HG03066 (cell line): Measurements from ENCODE around the gene PAX4.

Source experiments
- ATAC-seq: cut with Tn5 transposase; IDR thresholded peaks from one replicate; pipeline ENCODE4 v1.9.1; 2021; ENCODE audit warnings: low read depth; ENCODE audit not compliant: unreplicated experiment

The PAX4 gene

GRCh38 chr7:127618042-127618441 is at the start of gene PAX4:
Gene PAX4, minus strand, starts transcription at chr7:127618142. Its CDS starts 2,214 bp downstream, at chr7:127615928.
- ATAC-seq = no peak

- ATAC-seq = no peak
Measured at GRCh38 chr7:127667017-127667670, 49.2 kb upstream of the PAX4 start.

GRCh38 chr7:127666602-127667001 is 48.7 kb upstream of the PAX4 start:
- ATAC-seq = no peak

- ATAC-seq = no peak
Measured at GRCh38 chr7:127665922-127666321, 48.0 kb upstream of the PAX4 start.

GRCh38 chr7:127658970-127659630 is 41.2 kb upstream of the PAX4 start:
- no peak for ATAC-seq

GRCh38 chr7:127657500-127657899 is 39.6 kb upstream of the PAX4 start:
- ATAC-seq = no peak

- no peak for ATAC-seq
Measured at GRCh38 chr7:127655720-127656119, 37.8 kb upstream of the PAX4 start.

- ATAC-seq = no peak
Measured at GRCh38 chr7:127654404-127655394, 36.8 kb upstream of the PAX4 start.

- no peak for ATAC-seq
Measured at GRCh38 chr7:127653396-127653795, 35.5 kb upstream of the PAX4 start.

- no peak for ATAC-seq
Measured at GRCh38 chr7:127652333-127653248, 34.6 kb upstream of the PAX4 start.

- ATAC-seq = peak; percentile 96
Measured at GRCh38 chr7:127651556-127652332, 33.8 kb upstream of the PAX4 start, which contains the start of gene SND1. Gene SND1, plus strand, starts transcription at chr7:127652194. Its CDS starts 180 bp downstream, at chr7:127652374.

GRCh38 chr7:127650847-127651555 is 33.1 kb upstream of the PAX4 start:
- no peak for ATAC-seq

- ATAC-seq = no peak
Measured at GRCh38 chr7:127648986-127649385, 31.0 kb upstream of the PAX4 start.

- no peak for ATAC-seq
Measured at GRCh38 chr7:127647636-127648035, 29.7 kb upstream of the PAX4 start.

- no peak for ATAC-seq
Measured at GRCh38 chr7:127644484-127644883, 26.5 kb upstream of the PAX4 start.

- ATAC-seq = no peak
Measured at GRCh38 chr7:127638197-127638596, 20.3 kb upstream of the PAX4 start.

GRCh38 chr7:127635659-127636285 is 17.8 kb upstream of the PAX4 start:
- no peak for ATAC-seq

GRCh38 chr7:127632276-127632910 is 14.5 kb upstream of the PAX4 start:
- ATAC-seq = no peak
